Right lung (tissue), 5 donors: ENCODE measurements around the gene ARHGEF19. TPM values are rescaled to one million over a fixed set of nuclear protein-coding genes. Genes with fewer than 3 reads are reported as not detected.
"Not testable (repeated sequence)": the region's sequence is repeated elsewhere in the genome, so short reads cannot be mapped to it uniquely, and the experiment has no call there.

Experiments
- DNase-seq, 2 donors: peaks; one replicate each; pipeline ENCODE4 v3.0.0-alpha.2; 2013
- polyA plus RNA-seq, 5 donors: library from polyadenylated mRNA; unstranded; fragments of 120-200 nt; gene quantifications; one replicate each; pipeline versions ENCODE4 v1.2.1 to v1.2.3, GENCODE V29; 2013; ENCODE audit warnings: inconsistent platforms in 1 of 5, low replicate concordance in 1 of 5; ENCODE audit not compliant: insufficient read length in 5 of 5, insufficient read depth in 1 of 5

Gene ARHGEF19
- polyA plus RNA-seq, 5 donors, result 43.0 to 66.2 (median 59.9) TPM

DNA sequence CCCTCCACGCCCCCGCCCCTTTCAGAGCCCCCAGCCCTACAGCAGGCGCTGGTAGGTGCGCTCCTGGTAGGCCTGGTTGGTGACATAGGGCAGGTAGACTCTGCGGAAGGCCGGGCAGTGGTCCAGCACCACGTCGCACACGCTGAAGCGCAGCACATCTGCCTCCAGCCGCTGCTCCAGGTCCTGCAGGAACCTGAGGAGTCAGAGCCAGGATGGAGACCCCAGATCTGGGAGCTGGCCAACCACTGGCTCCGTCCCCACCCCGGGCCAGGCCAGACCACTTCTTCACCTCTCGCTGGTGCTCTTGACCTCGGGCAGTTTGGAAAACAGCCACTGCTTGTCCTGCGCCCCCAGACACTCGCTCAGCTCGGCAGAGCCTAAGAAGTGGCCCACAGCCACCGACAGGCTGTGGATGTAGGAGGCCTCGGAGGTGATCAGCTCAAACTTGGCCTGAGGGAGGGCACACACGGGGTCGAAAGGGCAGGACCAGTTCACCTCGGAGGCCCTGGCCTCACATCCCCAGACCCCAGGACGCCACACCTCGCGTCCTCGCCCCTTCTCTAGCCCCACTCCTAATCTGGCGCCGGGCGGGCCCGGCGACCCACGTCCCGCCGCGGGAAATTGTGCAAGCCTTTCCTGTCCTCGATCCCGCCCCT, 6.4 kb downstream of the ARHGEF19 start:
- DNase-seq, result no peak

DNA sequence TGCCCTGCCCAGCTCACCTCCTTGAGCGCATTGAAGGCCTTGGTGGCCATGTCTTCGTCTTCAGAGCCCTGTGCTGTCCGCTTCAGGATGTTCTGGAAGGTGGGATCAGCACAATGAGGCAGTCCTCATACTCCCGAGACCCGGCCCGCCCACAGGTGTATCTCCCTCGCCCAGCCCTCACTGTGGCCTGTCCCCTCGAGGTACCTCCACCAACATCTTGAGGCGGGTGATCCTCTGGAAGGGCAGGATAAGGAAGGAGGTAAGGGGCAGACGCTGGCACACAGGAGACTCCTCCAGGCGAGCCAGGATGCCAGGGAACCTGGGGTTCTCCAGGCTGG, 7.1 kb downstream of the ARHGEF19 start:
- DNase-seq, result no peak

DNA sequence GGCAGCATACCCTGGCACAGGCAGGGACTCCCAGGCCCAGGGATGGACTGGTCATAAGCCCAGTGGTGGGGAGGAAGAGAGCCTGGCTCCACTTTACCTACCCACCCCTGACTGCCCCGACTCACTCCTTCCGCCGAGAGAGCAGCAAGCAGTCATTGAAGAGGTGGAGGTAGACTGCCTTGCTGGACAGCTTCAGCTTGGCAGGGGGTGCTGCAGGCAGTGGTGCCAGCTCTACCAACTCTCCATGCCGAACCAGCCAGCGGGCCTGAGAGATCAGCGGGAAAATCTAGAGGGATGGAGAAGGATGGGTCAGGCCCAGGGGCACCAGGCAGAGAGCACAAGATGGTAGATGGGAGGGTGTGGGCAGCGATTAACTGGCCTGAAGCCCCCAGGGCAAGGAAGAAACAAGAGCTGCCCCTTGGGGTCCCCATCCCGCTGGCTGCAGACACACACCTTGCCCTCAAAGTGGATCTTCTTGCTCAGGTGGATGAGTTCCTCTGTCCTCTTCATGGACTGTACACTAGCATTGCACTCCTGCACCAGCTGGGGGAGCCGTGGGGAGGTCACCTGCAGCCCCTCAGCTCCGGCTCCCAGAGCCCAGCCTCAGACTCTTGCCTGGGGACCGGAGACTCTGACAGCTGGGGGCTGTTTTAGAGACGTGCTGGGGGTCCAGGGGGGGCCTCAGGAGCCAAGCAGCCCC, 7.7 kb downstream of the ARHGEF19 start:
- DNase-seq, result no peak

DNA sequence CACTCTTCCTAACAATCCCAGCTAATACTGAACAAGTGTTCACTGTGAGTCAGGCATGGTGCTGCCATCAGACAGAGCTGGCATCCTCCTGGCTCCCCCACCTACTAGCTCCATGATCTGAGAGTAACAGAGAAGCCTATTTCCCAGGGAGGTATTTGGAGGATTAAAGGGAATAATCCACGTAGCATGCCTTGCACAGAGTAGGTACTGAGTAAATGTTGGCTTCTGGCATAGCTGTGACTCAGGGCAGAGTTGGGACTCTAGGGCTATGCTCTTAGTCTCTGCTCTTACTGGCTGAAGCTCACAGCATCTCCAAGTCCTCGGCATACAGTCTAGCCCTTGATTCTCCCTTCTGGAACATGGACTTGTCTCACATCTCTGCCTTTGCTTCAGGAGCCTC, 8.2 kb downstream of the ARHGEF19 start:
- no peak for DNase-seq

DNA sequence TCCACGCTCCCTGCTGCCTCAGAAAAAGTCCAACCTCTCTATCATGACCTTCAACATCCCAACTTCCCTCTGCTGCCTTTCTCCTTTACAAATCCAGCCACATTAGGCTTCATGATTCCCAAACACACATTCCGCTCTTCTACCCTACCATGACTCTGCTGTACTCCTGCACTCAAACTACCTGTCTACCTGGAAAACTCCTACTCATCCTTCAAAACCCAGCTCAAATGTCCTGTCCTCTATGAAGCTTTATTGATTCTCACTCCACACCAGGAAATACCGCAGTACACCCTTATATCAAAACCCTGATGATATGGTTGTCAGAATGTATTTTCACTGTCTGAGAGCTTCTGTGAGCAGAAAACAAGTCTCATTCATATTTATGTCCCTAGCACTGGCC, 8.9 kb downstream of the ARHGEF19 start:
- DNase-seq, result no peak

DNA sequence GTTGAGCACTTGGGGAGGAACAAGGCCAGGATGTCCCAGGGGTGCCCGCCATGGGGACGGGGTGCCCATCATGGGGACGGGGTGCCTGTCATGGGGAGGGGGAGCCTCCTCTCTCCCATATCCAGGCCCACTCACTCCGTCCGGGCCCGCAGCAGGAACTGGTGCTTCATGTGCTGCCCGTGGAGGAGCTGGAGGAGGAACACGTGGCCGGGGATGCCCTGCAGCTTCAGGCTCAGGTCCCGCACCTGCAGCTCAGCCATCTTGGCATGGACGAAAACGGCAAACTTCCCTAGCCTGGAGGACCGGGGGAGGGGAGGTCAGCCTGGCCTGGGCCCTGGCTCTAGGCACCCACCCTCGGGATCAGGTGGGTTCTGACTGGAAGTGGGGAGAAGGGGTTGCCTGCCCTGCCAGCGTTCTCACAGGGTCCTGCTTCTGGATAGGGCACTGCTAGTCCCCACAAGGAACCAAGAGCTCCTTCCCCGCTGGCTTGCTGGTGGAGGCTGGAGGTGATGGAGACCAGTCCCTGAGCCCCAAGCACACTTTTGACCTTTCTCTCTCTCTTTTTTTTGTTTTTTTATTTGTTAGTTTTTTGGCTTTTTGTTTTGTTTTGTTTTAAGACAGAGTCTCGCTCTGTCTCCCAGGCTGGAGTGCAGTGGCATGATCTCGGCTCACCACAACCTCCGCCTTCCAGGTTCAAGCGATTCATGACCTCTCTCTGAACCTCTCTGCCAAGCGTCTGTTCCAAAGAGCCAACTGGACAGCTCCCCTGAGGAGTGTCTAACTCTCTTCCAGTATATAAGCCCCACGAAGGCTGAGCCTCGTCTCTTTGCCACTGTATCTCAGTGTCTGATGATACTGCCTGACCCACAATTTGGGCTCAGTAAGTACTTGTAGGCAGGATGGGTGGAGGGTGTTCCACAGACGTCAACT, 9.9 kb downstream of the ARHGEF19 start:
- DNase-seq, result no peak

DNA sequence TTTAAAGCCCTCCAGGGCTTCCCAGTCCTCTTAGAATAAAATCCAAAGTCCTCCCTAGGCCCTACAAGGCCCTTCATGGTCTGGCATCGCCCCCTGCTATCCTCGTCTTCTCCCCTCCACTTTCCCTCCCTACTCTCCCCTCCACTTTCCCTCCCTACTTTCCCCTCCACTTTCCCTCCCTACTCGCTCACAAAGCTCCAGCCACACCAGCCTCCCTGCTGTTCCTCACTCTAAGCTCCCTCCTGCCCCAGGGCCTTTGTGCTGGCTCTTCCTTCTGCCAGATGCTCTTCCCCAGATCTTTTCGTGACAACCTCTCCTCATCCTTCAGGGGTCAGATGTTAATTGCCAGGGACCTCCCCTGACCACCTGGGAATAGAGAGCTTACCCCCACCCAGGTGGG, 12.8 kb downstream of the ARHGEF19 start:
- DNase-seq, result no peak

DNA sequence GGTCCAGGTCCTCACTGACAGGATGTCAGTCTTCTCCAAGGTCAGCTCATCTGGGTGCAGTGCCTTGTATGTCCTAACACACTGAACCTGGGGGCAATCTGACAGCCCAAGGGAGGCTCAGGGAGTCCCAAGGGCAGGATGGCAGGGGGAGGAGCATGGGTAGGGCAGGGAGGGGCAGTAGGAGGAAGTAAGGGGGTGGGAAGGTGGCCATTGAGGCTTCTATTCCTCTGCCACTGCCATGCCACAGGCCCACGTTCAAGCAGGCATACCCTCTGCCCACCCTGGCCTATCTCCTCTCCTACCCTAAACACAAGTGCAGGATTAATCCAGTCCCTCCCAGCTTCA, 13.3 kb downstream of the ARHGEF19 start:
- DNase-seq, result no peak

DNA sequence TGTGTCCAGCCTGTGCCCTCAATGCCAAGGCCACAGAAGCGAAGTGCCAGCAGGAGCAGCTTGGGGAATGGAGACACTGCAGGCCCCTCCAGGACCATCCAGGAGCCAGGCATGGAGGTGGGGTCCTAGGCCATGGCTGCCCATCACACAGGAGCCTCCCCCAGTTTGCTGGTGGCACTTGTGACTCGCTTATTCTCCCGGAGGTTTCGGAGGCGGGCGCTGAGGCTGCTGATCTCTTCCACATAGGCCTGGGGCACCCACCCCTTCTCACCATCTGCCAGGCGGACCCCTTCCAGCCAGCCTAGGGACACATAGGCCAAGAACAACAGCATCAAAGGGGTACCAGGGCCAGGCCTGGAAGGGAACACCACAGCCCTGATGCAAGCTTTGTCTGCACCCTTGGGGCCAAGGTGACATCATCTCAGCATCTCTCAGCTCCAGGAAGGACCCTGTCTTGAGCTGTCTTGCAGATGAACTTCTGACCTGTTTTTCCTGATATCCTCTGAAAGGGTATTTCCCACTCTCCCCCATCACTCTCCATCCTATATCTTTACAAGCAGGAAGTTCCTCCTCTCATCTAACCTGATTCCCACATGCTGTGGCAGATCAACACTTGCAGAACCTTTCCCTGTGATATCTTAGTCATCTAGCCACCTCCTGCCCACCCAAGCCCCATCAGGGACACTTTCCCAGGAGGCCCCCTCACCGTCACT, 13.9 kb downstream of the ARHGEF19 start:
- DNase-seq, result no peak

DNA sequence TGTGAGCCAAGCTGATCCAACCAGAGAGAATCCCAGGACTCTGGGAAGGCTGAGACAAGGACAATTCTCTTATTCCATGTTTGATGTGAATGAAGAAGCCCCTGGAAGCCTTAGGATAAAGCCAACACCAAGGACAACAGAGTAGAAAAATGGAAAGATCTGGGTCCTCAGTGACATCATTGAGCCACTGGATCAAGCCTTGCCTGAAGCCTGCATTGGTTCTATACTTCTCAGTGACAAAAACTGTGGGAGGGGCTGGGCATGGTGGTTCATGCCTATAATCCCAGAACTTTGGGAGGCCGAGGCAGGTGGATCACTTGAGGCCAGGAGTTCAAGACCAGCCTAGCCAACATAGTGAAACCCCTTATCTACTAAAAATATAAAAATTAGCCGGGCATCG, 15.6 kb downstream of the ARHGEF19 start:
- no peak for DNase-seq

DNA sequence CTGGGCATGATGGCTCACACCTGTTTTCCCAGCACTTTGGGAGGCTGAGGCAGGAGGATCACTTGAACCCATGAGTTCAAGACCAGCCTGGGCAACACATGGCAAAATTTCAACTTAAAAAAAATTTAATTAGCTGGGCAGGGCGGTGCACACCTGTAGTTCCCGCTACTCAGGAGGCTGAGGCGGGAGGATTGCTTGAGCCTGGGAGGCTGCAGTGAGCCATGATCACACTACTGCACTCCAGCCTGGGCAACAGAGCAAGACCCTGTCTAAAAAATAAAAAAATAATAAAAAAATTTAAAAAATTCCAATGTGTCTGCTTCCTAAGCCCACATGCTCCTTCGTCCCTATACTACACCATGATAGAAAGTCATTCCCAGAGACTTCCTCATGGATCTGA, 16.3 kb downstream of the ARHGEF19 start:
- DNase-seq, result not testable (repeated sequence)

DNA sequence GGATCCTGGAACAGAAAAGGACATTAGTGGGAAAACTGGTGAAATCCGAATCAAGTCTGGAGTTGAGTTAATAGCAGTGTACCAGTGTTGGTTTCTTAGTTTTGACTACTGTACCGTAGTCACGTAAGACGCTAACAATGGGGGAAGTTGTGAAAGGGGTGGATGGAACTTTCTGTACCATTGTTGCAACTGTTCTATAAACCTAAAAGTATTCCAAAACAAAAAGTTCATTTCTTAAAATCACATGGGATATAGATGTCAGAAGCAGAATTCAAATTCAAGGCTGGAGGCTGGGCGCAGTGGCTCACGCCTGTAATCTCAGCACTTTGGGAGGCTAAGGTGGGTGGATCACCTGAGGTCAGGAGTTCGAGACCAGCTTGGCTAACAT, 16.9 kb downstream of the ARHGEF19 start:
- no peak for DNase-seq

DNA sequence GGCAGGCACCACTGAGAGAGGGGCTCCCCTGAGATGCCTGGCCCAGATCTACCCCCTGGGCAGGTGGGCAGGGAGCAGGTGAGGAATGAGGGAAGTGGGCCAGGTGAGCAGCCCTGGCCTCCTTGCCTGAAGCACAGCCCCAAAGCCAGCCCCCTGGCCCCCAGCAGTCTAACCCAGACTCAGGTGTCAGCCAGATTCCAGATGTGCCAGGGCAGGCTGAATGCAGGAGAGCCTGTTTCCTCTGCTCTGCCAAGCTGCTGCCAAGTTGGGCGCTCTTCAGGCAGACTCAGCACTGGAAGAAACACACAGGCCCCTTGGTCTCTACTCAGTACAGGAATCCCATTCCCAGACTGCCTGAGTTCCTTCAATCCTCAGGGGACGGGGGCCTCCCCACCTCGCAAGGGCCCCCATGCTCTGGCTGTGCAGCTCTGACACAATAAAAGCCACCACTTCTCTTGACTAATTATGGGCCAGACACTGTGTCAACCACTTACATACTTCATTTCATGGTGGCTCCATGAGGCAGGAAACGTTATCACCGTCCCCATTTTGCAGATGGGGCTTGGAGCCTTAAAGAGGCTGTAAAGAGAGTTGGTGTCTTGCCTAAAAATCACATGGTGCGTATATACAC, 20.4 kb downstream of the ARHGEF19 start:
- no peak for DNase-seq

DNA sequence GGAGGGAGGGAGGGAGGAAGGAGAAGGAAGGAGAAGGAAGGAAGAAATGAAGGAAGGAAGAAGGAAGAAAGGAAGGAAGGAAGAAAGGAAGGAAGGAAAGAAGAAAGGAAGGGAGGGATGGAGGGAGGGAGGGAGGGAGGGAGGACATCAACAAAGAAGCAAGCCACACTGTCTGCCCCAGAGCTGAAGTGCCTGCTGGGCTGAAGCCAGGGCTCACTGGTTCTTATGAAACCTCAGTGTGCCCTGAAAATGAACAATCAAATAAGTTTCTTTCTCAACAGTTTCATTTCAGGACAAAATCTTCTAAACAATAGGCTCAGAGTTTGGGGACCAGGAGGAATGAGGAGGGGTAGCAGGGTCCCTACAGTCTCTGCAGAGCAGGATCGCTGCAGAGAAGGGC, 21.1 kb downstream of the ARHGEF19 start:
- no peak for DNase-seq

DNA sequence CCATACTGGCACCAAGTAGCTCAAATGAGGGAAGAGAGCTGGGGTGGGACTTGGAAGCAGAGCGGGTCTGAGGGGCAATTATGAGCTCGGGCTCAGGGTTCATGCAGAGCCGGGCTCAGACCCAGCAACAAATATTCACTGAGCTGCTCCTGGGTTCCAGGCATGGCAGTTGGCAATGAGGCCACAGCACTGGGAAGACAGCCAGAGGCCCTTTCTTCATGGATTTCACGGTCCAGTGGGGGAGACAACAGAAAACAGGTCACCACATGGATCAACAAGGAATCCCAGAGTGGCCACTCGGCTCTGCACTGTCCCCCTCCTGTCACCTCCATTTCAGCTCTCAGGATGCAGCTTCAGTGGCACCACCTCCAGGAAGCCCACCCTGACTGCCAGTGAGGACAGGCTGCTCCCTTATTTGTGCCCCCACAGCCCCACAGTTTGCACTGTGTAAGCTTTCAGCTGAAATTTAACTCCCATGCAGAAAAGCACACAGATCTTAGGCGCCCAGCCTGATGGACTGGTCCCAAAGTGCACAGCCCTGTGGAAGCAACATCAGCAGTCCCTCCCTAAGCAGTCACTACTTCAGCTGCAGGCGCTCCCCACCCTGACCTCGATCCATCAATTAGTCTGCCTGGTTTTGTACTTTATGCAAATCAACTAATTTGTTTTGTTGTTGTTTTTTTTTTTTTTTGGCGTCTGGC, 22.4 kb downstream of the ARHGEF19 start:
- no peak for DNase-seq

DNA sequence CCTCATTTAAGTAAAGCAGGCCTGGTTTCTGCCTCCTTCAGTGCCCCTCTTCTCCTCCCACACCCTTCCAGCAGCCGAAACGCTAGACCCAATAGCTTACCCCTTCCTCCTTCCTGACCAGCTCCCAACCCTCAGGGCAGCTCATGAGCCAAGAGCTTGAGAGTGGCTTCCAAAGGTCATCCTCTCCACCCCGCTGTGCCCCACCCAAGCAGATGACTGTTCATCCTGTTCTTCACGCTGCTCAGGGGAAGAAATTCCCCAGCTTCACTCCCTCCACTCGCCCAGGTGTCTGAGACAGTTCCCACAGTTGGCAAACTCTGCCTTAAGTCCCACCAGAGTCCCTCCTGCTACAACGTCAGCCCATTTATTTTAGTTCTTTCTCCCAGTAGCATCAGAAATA, 23.4 kb downstream of the ARHGEF19 start:
- no peak for DNase-seq

DNA sequence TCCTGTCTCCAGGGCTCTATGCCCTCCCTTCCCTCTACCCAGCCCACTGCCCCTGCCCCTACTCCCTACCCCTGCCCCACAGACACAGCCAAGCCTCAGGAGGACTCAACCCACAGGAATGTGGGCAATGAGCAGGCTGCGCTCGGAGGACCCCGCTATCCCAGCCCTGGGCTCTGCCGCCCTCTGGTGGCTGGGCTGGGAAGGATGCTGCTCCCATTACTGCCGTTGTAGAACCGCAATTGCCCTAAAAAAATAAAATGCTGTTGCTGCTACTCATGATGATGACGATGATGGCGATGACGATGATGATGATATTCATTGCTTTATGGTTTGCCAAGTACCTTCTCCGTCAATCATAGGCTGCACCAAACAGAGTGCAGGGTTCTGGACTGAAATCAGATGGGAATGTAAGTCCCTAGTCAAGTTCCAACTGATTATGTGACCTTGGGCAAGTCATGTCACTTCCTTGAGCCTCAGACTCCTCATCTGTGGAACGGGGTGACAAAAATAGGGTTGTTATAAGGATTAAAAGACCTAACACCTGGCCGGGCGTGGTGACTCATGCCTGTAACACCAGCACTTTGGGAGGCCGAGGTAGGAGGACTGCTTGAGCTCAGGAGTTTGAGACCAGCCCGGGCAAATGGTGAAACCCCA, 24.6 kb downstream of the ARHGEF19 start:
- DNase-seq, result peak; percentile 64 to 76

DNA sequence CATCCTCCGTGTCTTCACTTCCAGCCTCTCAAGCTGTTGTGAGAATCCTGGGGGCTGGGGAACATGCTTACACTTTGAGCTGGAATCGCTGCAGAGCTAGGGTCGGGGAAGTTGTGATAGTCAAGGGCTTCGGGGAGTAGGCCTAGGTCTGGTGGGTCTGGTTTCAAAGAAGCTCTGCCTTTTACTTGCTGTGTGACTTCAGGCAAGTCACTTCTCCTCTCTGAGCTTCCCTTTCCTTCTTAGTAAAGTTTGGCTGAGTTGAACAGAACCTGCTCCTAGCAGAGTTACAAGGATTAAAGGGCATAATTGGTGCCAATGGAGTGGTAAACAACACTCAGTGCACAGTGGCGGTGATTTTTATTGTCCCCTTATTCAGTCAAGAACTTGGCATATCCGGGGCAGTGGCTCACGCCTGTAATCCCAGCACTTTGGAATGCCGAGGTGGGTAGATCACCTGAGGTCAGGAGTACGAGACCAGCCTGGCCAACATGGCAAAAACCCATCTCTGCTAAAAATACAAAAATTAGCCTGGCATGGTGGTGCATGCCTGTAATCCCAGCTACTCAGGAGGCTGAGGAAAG, 25.7 kb downstream of the ARHGEF19 start:
- no peak for DNase-seq

DNA sequence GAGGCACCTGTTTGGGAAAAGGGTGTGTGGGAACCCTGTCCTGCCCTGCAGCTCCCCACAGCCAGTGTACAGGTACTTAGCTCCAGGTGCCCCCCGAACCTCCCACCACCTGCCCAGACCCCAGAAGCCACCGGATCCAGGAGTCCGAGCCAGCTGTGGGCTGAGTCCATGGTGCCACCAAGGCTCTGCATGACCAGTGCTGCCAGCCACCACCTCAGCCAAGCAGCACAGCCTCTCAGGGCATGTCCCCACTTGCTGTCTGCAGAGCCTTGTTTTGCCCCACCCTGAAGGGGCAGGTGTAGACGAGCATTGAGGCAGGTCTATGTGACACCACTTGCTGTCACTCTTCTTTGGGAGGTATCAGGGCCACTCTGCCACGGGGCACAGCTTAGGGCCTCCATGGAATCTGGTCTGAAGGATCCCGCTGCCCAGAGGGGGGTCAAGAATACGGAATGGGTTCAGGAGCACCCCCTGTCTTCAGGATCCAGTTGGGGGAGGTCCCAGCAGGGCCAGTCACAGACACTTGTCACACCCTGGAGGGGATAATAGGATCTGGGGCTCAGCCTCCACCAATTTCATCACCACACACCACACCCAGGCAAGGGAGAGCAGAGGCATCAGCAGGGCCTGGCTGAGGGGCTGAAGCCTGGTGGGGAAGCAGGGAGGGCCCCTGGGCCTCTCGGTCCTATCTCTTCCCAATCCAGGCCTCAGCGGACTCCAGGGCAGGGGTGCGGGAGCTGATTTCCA, 27.7 kb downstream of the ARHGEF19 start:
- DNase-seq, result no peak
